GM03348 (cell line): ENCODE results near the gene RGMA.
"Not testable (repeated sequence)": the region's sequence is repeated elsewhere in the genome, so short reads cannot be mapped to it uniquely, and the experiment has no call there.

Experiments
- DNase-seq: peaks from one replicate; pipeline ENCODE4 v3.0.0; 2012; ENCODE audit warnings: low spot score

Gene RGMA

DNA sequence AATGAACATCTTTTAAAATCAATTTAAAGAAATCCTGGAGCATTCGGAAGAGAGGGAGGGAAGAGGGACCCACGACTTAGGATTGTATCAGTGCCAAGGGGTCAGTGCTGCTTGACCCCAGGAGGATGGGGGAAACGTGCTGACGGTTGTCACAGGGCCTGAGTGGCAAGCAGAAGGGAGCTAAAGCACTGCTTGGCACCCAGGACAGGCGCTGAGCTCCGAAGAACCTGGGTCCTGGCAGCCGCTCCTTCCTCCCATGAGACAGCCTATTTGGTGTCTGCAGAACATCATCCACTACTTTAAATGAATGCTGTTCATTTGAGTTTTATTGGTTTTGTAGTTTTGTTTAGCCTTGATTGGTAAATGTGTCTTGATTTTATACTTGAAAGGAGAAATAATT, 54.5 kb downstream of the RGMA start:
- DNase-seq = no peak

GRCh38 chr15:93033434-93034045, 55.5 kb downstream of the RGMA start:
- DNase-seq = no peak

DNA sequence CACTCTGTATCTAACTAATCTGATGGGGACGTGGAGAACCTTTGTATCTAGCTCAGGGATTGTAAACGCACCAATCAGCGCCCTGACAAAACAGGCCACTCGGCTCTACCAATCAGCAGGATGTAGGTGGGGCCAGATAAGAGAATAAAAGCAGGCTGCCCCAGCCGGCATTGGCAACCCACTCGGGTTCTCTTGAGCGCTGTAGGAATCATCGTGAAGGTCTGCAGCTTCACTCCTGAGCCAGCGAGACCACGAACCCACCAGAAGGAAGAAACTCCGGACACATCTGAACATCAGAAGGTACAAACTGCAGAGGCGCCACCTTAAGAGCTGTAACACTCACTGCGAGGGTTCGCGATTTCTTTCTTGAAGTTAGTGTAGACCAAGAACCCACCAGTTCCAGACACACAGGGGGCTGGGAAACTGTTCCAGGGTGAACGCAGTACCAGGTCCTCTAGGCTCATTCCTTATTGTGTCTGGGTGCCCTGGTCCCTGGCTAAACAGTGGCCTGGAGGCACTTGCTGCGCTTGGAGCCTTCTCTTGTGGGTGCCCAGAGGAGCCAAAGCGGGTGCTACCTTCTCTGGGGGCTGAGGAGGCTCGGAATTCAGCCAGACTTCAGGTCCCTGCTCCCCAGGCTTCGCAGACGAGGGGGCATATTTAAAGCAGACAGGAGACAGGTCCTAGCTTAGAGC, 56.4 kb downstream of the RGMA start:
- not testable (repeated sequence) for DNase-seq

DNA sequence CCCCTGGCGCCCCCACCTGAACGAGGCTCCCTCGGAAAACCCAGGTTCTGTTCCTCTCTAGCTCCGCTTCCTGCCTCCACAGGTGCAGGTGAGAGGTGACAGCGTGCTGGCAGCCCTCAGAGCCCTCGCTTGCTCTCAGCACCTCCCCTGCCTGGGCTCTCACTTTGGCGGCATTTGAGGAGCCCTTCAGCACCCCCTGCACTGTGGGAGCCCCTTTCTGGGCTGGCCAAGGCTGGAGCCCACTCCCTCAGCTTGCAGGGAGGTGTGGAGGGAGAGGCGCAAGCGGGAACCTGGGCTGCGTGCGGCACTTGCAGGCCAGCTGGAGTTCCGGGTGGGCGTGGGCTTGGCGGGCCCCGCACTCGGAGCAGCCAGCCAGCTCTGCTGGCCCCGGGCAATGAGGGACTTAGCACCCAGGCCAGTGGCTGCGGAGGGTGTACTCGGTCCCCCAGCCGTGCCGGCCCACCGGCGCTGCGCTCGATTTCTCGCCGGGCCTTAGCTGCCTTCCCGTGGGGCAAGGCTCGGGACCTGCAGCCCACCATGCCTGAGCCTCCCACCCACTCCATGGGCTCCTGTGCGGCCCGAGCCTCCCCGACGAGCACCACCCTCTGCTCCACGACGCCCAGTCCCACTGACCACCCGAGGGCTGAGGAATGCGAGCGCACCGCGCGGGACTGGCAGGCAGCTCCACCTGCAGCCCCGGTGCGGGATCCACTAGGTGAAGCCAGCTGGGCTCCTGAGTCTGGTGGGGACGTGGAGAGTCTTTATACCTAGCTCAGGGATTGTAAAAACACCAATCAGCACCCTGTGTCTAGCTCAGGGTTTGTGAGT, 57.2 kb downstream of the RGMA start:
- DNase-seq = not testable (repeated sequence)

DNA sequence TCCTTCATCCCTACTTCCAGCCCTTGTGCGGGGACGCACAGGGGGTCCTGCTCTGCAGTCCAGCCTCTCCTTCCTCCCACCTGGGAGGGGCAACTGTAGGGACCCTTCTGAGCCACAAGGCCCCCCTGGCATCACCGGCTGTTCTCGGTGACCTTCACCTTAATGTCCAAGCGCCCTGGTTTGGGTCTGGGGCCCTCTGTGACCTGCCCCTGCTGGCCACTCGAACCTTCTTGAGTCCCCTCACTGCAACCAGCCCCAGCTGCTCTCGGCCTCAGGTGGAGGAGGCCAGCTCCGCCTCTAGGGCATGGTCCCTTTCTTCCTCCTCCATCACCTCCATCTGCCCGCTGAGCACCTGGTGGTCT, 57.9 kb downstream of the RGMA start:
- DNase-seq = no peak

DNA sequence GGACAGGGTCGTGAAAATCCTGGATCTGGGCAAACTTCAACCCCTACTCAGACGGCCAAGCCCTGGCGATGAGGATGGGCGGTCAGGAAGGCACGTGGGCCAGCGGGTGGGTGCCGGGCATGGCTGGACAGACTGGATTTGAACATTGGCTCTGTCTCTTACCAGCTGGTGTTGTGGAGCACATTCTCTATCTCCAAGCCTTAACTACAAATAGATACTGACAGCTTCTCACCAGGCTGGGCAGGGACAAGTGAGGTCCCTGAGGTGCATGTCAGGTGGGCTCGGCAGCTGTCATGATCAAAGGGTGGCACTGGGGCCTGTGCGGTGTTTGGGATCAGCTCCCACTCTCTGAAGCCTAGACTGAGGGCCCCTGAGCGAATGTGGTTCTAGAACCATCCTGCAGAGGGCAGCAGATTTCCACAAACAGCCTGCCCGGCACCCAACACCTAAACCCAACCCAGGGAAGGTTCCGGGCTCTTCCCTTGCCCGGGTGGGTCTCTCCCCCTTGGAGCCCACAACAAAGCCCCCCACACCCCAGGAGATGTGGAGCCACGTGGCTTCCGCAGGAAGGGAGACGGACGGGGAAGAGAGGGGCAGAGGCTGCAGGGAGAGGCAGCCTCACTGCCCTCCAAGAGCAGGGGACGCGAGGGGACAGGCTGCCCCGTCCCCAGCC, 58.4 kb downstream of the RGMA start:
- DNase-seq = peak; percentile 92

- DNase-seq = peak; percentile 51
Measured at GRCh38 chr15:93029836-93030429, 59.1 kb downstream of the RGMA start.

GRCh38 chr15:93029214-93029835, 59.7 kb downstream of the RGMA start:
- no peak for DNase-seq

- peak; percentile 89 for DNase-seq
Measured at GRCh38 chr15:93028632-93029213, 60.3 kb downstream of the RGMA start.

DNA sequence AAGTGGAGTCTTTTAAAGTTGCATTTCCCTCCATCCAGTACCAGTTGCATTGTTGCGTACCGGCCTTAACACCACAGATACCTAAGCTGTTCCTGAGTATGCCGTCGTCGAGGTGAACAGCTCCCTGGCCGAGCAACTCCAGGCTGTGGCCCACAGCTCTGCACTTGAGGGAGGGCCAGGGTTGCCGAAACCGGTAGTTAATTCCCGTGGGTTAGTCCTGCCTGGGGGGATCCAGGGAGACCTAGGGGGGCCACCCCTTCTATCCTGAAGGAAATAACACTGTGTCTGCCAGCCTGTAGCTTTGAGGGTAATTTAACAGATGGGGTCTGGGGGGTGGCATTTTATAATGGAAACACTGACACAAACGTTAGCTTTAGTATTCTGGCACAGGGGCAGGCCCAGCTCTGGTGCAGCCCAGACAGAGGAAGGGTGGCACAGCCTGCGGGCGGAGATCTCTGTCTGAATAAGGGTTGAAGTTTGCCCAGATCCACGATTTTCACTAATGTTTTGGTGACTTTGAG, 60.8 kb downstream of the RGMA start:
- peak; percentile 40 for DNase-seq

DNA sequence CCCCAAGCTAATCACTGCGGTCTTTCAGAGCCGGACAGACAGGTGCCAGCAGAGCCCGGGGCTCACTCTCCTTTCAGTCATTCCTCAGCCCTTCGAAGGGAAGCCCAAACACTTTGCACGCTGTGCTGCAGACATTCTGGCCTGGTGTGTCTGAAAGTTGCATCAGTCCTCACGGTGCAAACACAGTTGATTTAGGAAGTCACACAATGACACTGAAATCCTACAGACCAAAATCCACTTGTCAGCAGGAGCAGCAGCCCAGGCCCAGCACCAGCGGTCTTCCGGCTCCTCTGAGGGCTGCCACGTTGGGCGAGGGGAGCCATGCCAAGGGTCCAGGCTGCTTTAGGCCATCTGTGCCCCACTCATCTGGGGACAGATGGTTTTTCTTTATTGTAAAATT, 61.6 kb downstream of the RGMA start:
- no peak for DNase-seq

DNA sequence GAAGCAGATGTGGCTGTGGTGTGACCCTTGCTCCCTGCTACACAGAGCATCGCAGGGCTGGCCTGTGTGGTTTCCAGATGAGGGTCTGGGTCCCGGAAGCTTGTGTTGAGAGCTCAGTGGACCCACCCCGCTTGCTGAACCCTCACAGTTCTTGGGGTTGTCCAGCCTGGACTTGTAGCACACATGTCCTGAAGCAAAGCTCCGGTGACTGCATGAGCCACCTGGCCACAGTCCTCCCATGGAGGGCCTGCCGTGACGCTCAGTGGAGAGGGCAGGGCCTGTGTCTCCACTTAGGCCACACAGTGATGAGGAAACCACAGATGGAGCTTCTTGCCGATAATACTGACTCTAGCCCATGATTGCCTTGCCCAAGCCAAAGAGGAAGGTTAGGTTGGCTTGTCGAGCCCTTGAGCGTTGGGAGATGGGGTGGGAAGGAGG, 62.6 kb downstream of the RGMA start:
- no peak for DNase-seq

GRCh38 chr15:93025625-93025982, 63.4 kb downstream of the RGMA start:
- no peak for DNase-seq

DNA sequence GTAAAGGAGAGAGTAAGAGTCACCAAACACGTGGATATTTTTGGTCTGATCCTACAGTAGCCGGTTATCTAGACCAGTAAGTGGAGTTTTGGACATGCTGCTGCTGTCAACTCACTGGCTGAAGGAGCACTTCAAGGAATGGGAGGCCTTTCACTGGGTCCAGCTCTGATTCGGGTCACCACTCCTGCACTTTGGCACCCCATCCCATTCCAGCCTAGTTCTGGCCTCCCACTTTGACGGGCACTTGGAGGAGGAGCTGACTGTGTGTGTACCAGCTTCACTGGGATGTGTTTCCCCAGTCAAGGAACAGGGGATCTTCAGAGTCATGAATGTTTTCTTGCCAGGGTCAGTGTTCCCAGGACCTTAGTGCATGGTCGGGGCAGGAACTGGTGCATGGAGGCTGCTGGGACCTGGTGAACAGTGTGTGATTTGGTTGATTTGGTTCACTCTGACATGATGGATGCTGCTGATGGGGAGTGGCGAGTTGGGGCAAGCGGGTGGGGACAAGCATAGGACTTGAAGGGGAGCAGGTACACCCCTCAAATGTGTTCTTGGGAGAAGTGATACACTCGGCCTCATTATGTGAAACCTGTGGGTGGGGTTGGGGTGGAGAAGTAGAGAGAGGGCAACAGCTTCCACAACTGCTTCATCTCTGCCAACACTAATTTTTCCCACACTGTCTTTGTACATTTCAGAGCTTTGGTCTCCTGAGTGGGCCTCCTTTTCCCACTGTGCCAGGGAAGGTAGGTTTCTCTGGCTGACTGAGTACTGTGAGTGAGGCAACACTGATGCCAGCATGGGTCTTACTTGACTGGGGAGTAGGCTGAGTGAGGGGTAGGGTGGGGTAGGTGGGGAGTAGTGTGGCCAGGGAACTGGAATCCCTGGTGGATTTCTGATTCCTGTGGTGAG, 64.0 kb downstream of the RGMA start:
- DNase-seq = no peak

GRCh38 chr15:93024293-93024692, 64.7 kb downstream of the RGMA start:
- no peak for DNase-seq

- DNase-seq = no peak
Measured at GRCh38 chr15:93020976-93021772, 67.8 kb downstream of the RGMA start.

DNA sequence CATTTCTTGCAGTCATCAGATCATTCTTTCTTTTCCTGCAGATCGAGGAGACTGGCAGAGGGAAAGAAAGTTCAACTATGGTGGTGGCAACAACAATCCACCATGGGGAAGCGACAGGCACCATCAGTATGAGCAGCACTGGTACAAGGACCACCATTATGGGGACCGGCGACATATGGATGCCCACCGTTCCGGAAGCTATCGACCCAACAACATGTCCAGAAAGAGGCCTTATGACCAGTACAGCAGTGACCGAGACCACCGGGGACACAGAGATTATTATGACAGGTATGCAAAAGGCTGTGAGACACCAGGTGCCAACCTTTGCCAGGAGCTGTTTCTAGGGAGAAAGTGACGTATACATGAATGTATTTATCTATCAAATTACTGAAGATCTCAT, 69.0 kb downstream of the RGMA start:
- no peak for DNase-seq

GRCh38 chr15:93019090-93019489, 69.9 kb downstream of the RGMA start:
- DNase-seq = no peak

- no peak for DNase-seq
Measured at GRCh38 chr15:93018574-93018973, 70.4 kb downstream of the RGMA start.
